ENCODE results near the gene CORO1C.
"Not testable (repeated sequence)": the region's sequence is repeated elsewhere in the genome, so short reads cannot be mapped to it uniquely, and the experiment has no call there.

CORO1C gene

GRCh38 chr12:108638997-108639822, 92.1 kb downstream of the CORO1C start:
- no peak overlapping the region for H3K27ac Mint-ChIP-seq

GRCh38 chr12:108638141-108638827, 93.0 kb downstream of the CORO1C start:
- Mint-ChIP-seq H3K4me1 (ENCODE audit: low read depth) (peaks cover 69% of the 10 kb centered on the region), H3K4me3 (no peak overlapping the region), H3K36me3 (ENCODE audit: low read depth) (no peaks in the 10 kb centered on the region), H3K27ac (no peak overlapping the region), H3K27me3 (no peaks in the 10 kb centered on the region), H3K9me3 (no peaks in the 10 kb centered on the region)

More at GRCh38 chr12:108638997-108639822, 92.1 kb downstream of the CORO1C start:
- Mint-ChIP-seq H3K27me3 (no peaks in the 10 kb centered on the region), H3K36me3 (ENCODE audit: low read depth) (no peaks in the 10 kb centered on the region), H3K9me3 (no peaks in the 10 kb centered on the region), H3K4me1 (ENCODE audit: low read depth) (peaks cover 59% of the 10 kb centered on the region), H3K4me3 (no peak overlapping the region)

- Mint-ChIP-seq H3K27ac (no peak overlapping the region), H3K27me3 (no peaks in the 10 kb centered on the region), H3K4me3 (peak overlapping the region; percentile 48), H3K9me3 (no peaks in the 10 kb centered on the region), H3K4me1 (ENCODE audit: low read depth) (peaks cover 77% of the 10 kb centered on the region), H3K36me3 (ENCODE audit: low read depth) (no peaks in the 10 kb centered on the region)
These were observed 93.9 kb downstream of the CORO1C start for GRCh38 chr12:108637222-108637971.

- Mint-ChIP-seq H3K4me1 (ENCODE audit: low read depth) (peaks cover 78% of the 10 kb centered on the region), H3K36me3 (ENCODE audit: low read depth) (no peaks in the 10 kb centered on the region), H3K27me3 (no peaks in the 10 kb centered on the region), H3K4me3 (peak overlapping the region; percentile 63), H3K27ac (peak overlapping the region; percentile 94), H3K9me3 (no peaks in the 10 kb centered on the region)
These were observed 95.1 kb downstream of the CORO1C start for GRCh38 chr12:108635997-108636808.

GRCh38 chr12:108635201-108635996, 95.9 kb downstream of the CORO1C start:
- peak overlapping the region; percentile 94 for H3K27ac Mint-ChIP-seq
- no peaks in the 10 kb centered on the region for H3K27me3 Mint-ChIP-seq
- H3K4me1 Mint-ChIP-seq (ENCODE audit: low read depth) = peaks cover 80% of the 10 kb centered on the region

GRCh38 chr12:108634341-108634751, 97.0 kb downstream of the CORO1C start:
- Mint-ChIP-seq H3K27me3 (no peaks in the 10 kb centered on the region), H3K27ac (peak overlapping the region; percentile 94), H3K4me3 (peak overlapping the region; percentile 87), H3K4me1 (ENCODE audit: low read depth) (peaks cover 83% of the 10 kb centered on the region), H3K9me3 (no peaks in the 10 kb centered on the region), H3K36me3 (ENCODE audit: low read depth) (no peaks in the 10 kb centered on the region)

More at GRCh38 chr12:108635201-108635996, 95.9 kb downstream of the CORO1C start:
- H3K36me3 Mint-ChIP-seq (ENCODE audit: low read depth) = no peaks in the 10 kb centered on the region
- H3K9me3 Mint-ChIP-seq = no peaks in the 10 kb centered on the region
- H3K4me3 Mint-ChIP-seq = peak overlapping the region; percentile 87

GRCh38 chr12:108633534-108634248, 97.6 kb downstream of the CORO1C start, which contains the start of gene SELPLG:
SELPLG (minus strand) TSS chr12:108633894; CDS start chr12:108624307, 9,587 bp downstream.
- Mint-ChIP-seq H3K4me3 (peak within 1 kb of the TSS; percentile 87), H3K36me3 (ENCODE audit: low read depth) (no peaks in the 10 kb centered on the region), H3K27me3 (no peaks in the 10 kb centered on the region), H3K27ac (peak within 1 kb of the TSS; percentile 94), H3K4me1 (ENCODE audit: low read depth) (peaks cover 85% of the 10 kb centered on the region), H3K9me3 (no peaks in the 10 kb centered on the region)

GRCh38 chr12:108633081-108633533, 98.2 kb downstream of the CORO1C start:
- Mint-ChIP-seq H3K27me3 (no peaks in the 10 kb centered on the region), H3K4me1 (ENCODE audit: low read depth) (peaks cover 91% of the 10 kb centered on the region), H3K9me3 (no peaks in the 10 kb centered on the region), H3K27ac (peak overlapping the region; percentile 94), H3K4me3 (peak overlapping the region; percentile 87), H3K36me3 (ENCODE audit: low read depth) (no peaks in the 10 kb centered on the region)

- H3K9me3 Mint-ChIP-seq; H3K27me3 Mint-ChIP-seq; H3K36me3 Mint-ChIP-seq (ENCODE audit: low read depth): not testable (repeated sequence)
- H3K4me3 Mint-ChIP-seq = peak overlapping the region; percentile 93
- H3K27ac Mint-ChIP-seq = peak overlapping the region; percentile 94
- peaks cover 91% of the 10 kb centered on the region for H3K4me1 Mint-ChIP-seq (ENCODE audit: low read depth)
These were observed 100.1 kb downstream of the CORO1C start for GRCh38 chr12:108631261-108631660.

GRCh38 chr12:108630481-108631207, 100.7 kb downstream of the CORO1C start:
- H3K4me1 Mint-ChIP-seq (ENCODE audit: low read depth) = peaks cover 88% of the 10 kb centered on the region
- peak overlapping the region; percentile 93 for H3K4me3 Mint-ChIP-seq
- H3K27ac Mint-ChIP-seq = peak overlapping the region; percentile 94
- no peaks in the 10 kb centered on the region for H3K36me3 Mint-ChIP-seq (ENCODE audit: low read depth)
- H3K9me3 Mint-ChIP-seq = no peaks in the 10 kb centered on the region
- H3K27me3 Mint-ChIP-seq = no peaks in the 10 kb centered on the region

GRCh38 chr12:108629824-108630476, 101.4 kb downstream of the CORO1C start:
- Mint-ChIP-seq H3K4me1 (ENCODE audit: low read depth) (peaks cover 88% of the 10 kb centered on the region), H3K4me3 (peak overlapping the region; percentile 93), H3K36me3 (ENCODE audit: low read depth) (peaks cover 4% of the 10 kb centered on the region), H3K9me3 (no peaks in the 10 kb centered on the region), H3K27me3 (no peaks in the 10 kb centered on the region), H3K27ac (peak overlapping the region; percentile 94)

- Mint-ChIP-seq H3K27ac (peak overlapping the region; percentile 94), H3K4me1 (ENCODE audit: low read depth) (peaks cover 81% of the 10 kb centered on the region)
These were observed 102.2 kb downstream of the CORO1C start for GRCh38 chr12:108629151-108629550.

More at GRCh38 chr12:108629151-108629550, 102.2 kb downstream of the CORO1C start:
- H3K4me3 Mint-ChIP-seq = peak overlapping the region; percentile 93
- no peaks in the 10 kb centered on the region for H3K9me3 Mint-ChIP-seq
- no peaks in the 10 kb centered on the region for H3K27me3 Mint-ChIP-seq
- H3K36me3 Mint-ChIP-seq (ENCODE audit: low read depth) = peaks cover 6% of the 10 kb centered on the region
